Measurements from ENCODE around the gene NAV2.

Gene NAV2

GRCh38 chr11:19794161-19794560, 81.5 kb downstream of the NAV2 start:
- no peak overlapping the region for H4K8ac ChIP-seq (ENCODE audit: low read depth, low read length)
- H3K18ac ChIP-seq (ENCODE audit: low read length): no peak overlapping the region

GRCh38 chr11:19795082-19795481, 82.4 kb downstream of the NAV2 start:
- Histone ChIP-seq H4K12ac (ENCODE audit: low read depth, low read length) (no peak overlapping the region), H3K79me2 (ENCODE audit: control insufficient read depth, insufficient read depth, low read length, poor library complexity) (no peaks in the 10 kb centered on the region), H2AK5ac (ENCODE audit: low read length) (no peak overlapping the region), H3K18ac (ENCODE audit: low read length) (no peak overlapping the region), H3K9me3 (ENCODE audit: insufficient read depth, low read depth, low read length) (no peaks in the 10 kb centered on the region), H3K4me3 (ENCODE audit: low read depth, low read length) (no peak overlapping the region), H3K27me3 (ENCODE audit: insufficient read depth, low read length) (no peaks in the 10 kb centered on the region), H3K23ac (ENCODE audit: low read length) (no peak overlapping the region), H2BK5ac (ENCODE audit: low read depth, low read length, poor library complexity) (no peak overlapping the region), H3K27ac (ENCODE audit: low read depth, low read length) (no peak overlapping the region), H3K4me2 (ENCODE audit: low read length) (no peak overlapping the region), H3K79me1 (ENCODE audit: low read length) (no peaks in the 10 kb centered on the region), H3K9ac (ENCODE audit: low read length) (no peak overlapping the region), H3K4ac (ENCODE audit: low read depth, low read length) (no peak overlapping the region), H2BK12ac (ENCODE audit: low read length) (no peak overlapping the region), H3K4me1 (ENCODE audit: control insufficient read depth in 1 of 2, insufficient read depth in 2 of 2, low read length in 2 of 2) (peaks cover 8 to 22% of the 10 kb centered on the region in 2 experiments), H4K91ac (ENCODE audit: low read depth, low read length) (no peak overlapping the region), H4K8ac (ENCODE audit: low read depth, low read length) (no peak overlapping the region), H2AFZ (ENCODE audit: insufficient read depth, low read length, poor library complexity) (no peak overlapping the region), H3K14ac (ENCODE audit: low read length) (no peak overlapping the region), H3K36me3 (ENCODE audit: control insufficient read depth in 1 of 2, insufficient read depth in 2 of 2, low read length in 2 of 2) (peaks cover 0 to 2% of the 10 kb centered on the region in 2 experiments), H2BK120ac (ENCODE audit: insufficient read depth, low read length, poor library complexity) (no peak overlapping the region)
- DNase-seq: peak in 1 of 2 donors; percentile 57
- no CpG with 5 or more reads among the region's 1 CpG for WGBS (ENCODE audit: extremely low coverage, insufficient coverage, insufficient read length)

More at GRCh38 chr11:19794161-19794560, 81.5 kb downstream of the NAV2 start:
- Histone ChIP-seq H3K79me2 (ENCODE audit: control insufficient read depth, insufficient read depth, low read length, poor library complexity) (no peaks in the 10 kb centered on the region), H3K14ac (ENCODE audit: low read length) (no peak overlapping the region), H2BK120ac (ENCODE audit: insufficient read depth, low read length, poor library complexity) (no peak overlapping the region), H2BK5ac (ENCODE audit: low read depth, low read length, poor library complexity) (no peak overlapping the region), H3K79me1 (ENCODE audit: low read length) (no peaks in the 10 kb centered on the region), H4K12ac (ENCODE audit: low read depth, low read length) (no peak overlapping the region), H3K36me3 (ENCODE audit: control insufficient read depth in 1 of 2, insufficient read depth in 2 of 2, low read length in 2 of 2) (peaks cover 0 to 2% of the 10 kb centered on the region in 2 experiments), H4K91ac (ENCODE audit: low read depth, low read length) (no peak overlapping the region), H3K4me1 (ENCODE audit: control insufficient read depth in 1 of 2, insufficient read depth in 2 of 2, low read length in 2 of 2) (peaks cover 10 to 24% of the 10 kb centered on the region in 2 experiments), H3K9me3 (ENCODE audit: insufficient read depth, low read depth, low read length) (no peaks in the 10 kb centered on the region), H3K27me3 (ENCODE audit: insufficient read depth, low read length) (no peaks in the 10 kb centered on the region), H3K23ac (ENCODE audit: low read length) (no peak overlapping the region), H3K9ac (ENCODE audit: low read length) (no peak overlapping the region), H2AK5ac (ENCODE audit: low read length) (no peak overlapping the region), H3K4me3 (ENCODE audit: low read depth, low read length) (no peak overlapping the region), H2BK12ac (ENCODE audit: low read length) (no peak overlapping the region), H2AFZ (ENCODE audit: insufficient read depth, low read length, poor library complexity) (no peak overlapping the region), H3K27ac (ENCODE audit: low read depth, low read length) (no peak overlapping the region), H3K4me2 (ENCODE audit: low read length) (no peak overlapping the region), H3K4ac (ENCODE audit: low read depth, low read length) (no peak overlapping the region)
- WGBS (ENCODE audit: extremely low coverage, insufficient coverage, insufficient read length): no CpG with 5 or more reads among the region's 6 CpGs
- no peak for DNase-seq

GRCh38 chr11:19800162-19800561, 87.5 kb downstream of the NAV2 start:
- no peak overlapping the region for H2BK12ac ChIP-seq (ENCODE audit: low read length)
- WGBS (ENCODE audit: extremely low coverage, insufficient coverage, insufficient read length): no CpG with 5 or more reads among the region's 2 CpGs

DNA sequence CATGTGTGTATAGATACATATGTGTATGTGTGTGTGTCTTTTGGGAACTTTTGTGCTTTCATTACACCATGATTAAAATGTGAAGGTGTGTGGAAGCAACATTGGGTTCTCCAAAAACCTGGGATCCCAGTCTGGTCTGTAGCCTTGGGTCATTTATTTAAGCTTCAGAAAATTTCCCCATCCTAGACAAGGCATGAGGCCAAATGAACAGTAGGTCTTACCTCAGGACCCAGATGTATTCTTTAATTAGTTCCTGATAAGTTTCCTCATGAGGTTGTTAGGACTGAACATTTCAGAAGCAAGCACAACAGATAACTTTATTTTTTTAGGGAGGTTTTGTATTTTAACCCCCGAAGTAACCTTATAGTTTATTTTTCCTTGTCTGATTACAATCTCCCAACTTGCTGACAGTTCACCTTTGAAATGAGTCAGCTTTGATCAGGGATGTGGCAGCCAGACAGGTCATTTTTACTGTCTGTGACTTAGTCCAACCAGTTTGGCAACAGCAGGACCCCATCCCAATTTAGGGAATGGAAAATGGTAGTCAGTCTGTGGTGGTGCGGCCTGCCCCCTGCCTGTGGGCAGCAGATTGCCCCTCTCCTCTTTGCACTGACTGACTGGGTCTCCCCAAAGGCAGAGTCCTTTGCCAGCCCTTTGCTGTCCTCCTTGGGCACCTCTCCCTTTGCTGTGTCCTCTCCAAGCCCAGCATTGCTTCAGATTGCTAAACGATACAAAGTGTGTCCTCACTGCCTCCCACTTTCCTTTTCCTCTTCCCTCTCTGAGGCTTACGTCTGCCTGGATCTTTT, 88.3 kb downstream of the NAV2 start:
- Histone ChIP-seq H3K4me3 (ENCODE audit: low read depth, low read length) (no peak overlapping the region), H4K8ac (ENCODE audit: low read depth, low read length) (no peak overlapping the region), H2BK120ac (ENCODE audit: insufficient read depth, low read length, poor library complexity) (peak overlapping the region; percentile 34), H3K79me2 (ENCODE audit: control insufficient read depth, insufficient read depth, low read length, poor library complexity) (no peaks in the 10 kb centered on the region), H3K4me1 (ENCODE audit: control insufficient read depth in 1 of 2, insufficient read depth in 2 of 2, low read length in 2 of 2) (peaks cover 19 to 34% of the 10 kb centered on the region in 2 experiments), H2AFZ (ENCODE audit: insufficient read depth, low read length, poor library complexity) (no peak overlapping the region), H4K12ac (ENCODE audit: low read depth, low read length) (no peak overlapping the region), H3K4ac (ENCODE audit: low read depth, low read length) (no peak overlapping the region), H3K4me2 (ENCODE audit: low read length) (no peak overlapping the region), H3K27me3 (ENCODE audit: insufficient read depth, low read length) (no peaks in the 10 kb centered on the region), H2BK12ac (ENCODE audit: low read length) (peak overlapping the region; percentile 23), H3K36me3 (ENCODE audit: control insufficient read depth in 1 of 2, insufficient read depth in 2 of 2, low read length in 2 of 2) (peaks cover 0 to 2% of the 10 kb centered on the region in 2 experiments), H3K23ac (ENCODE audit: low read length) (no peak overlapping the region), H4K91ac (ENCODE audit: low read depth, low read length) (peak overlapping the region; percentile 22), H3K27ac (ENCODE audit: low read depth, low read length) (peak overlapping the region; percentile 53), H3K79me1 (ENCODE audit: low read length) (peaks cover 8% of the 10 kb centered on the region), H3K14ac (ENCODE audit: low read length) (peak overlapping the region; percentile 10), H2AK5ac (ENCODE audit: low read length) (peak overlapping the region; percentile 12), H2BK5ac (ENCODE audit: low read depth, low read length, poor library complexity) (peak overlapping the region; percentile 4), H3K9ac (ENCODE audit: low read length) (no peak overlapping the region), H3K9me3 (ENCODE audit: insufficient read depth, low read depth, low read length) (no peaks in the 10 kb centered on the region), H3K18ac (ENCODE audit: low read length) (peak overlapping the region; percentile 2)
- no CpG with 5 or more reads among the region's 4 CpGs for WGBS (ENCODE audit: extremely low coverage, insufficient coverage, insufficient read length)
- DNase-seq: peak in 1 of 2 donors; percentile 40

More at GRCh38 chr11:19800162-19800561, 87.5 kb downstream of the NAV2 start:
- no peak overlapping the region for H2AFZ ChIP-seq (ENCODE audit: insufficient read depth, low read length, poor library complexity)
- no peak overlapping the region for H3K4me3 ChIP-seq (ENCODE audit: low read depth, low read length)
- no peak overlapping the region for H2BK120ac ChIP-seq (ENCODE audit: insufficient read depth, low read length, poor library complexity)
- no peak for DNase-seq
- peaks cover 19 to 32% of the 10 kb centered on the region in 2 experiments for H3K4me1 ChIP-seq (ENCODE audit: control insufficient read depth in 1 of 2, insufficient read depth in 2 of 2, low read length in 2 of 2)
- no peak overlapping the region for H3K14ac ChIP-seq (ENCODE audit: low read length)
- H3K27ac ChIP-seq (ENCODE audit: low read depth, low read length): no peak overlapping the region
- no peak overlapping the region for H4K12ac ChIP-seq (ENCODE audit: low read depth, low read length)
- no peak overlapping the region for H3K4ac ChIP-seq (ENCODE audit: low read depth, low read length)
- H3K9me3 ChIP-seq (ENCODE audit: insufficient read depth, low read depth, low read length): no peaks in the 10 kb centered on the region
- H2AK5ac ChIP-seq (ENCODE audit: low read length): no peak overlapping the region
- H3K79me2 ChIP-seq (ENCODE audit: control insufficient read depth, insufficient read depth, low read length, poor library complexity): no peaks in the 10 kb centered on the region
- H4K8ac ChIP-seq (ENCODE audit: low read depth, low read length): no peak overlapping the region
- H3K27me3 ChIP-seq (ENCODE audit: insufficient read depth, low read length): no peaks in the 10 kb centered on the region
- no peak overlapping the region for H3K9ac ChIP-seq (ENCODE audit: low read length)
- peaks cover 0 to 2% of the 10 kb centered on the region in 2 experiments for H3K36me3 ChIP-seq (ENCODE audit: control insufficient read depth in 1 of 2, insufficient read depth in 2 of 2, low read length in 2 of 2)
- no peak overlapping the region for H3K18ac ChIP-seq (ENCODE audit: low read length)
- peaks cover 8% of the 10 kb centered on the region for H3K79me1 ChIP-seq (ENCODE audit: low read length)
- H3K23ac ChIP-seq (ENCODE audit: low read length): no peak overlapping the region
- no peak overlapping the region for H3K4me2 ChIP-seq (ENCODE audit: low read length)
- H4K91ac ChIP-seq (ENCODE audit: low read depth, low read length): no peak overlapping the region
- no peak overlapping the region for H2BK5ac ChIP-seq (ENCODE audit: low read depth, low read length, poor library complexity)

Measured in trophoblast cell (in vitro differentiated cells and primary cell).